Neural cell (in vitro differentiated cells): Measurements from ENCODE around the gene MINDY4. TPM values are rescaled to one million over a fixed set of nuclear protein-coding genes. Genes with fewer than 3 reads are reported as not detected.

Experiments used
- H2AFZ ChIP-seq: fragments of 200-600, 300-800 bp; sonication (generic), shearing (Covaris generic); 2 replicates; pipeline ENCODE4 v1.6.0; 2014; ENCODE audit warnings: low read depth, mild to moderate bottlenecking, antibody characterized with exemption, low read length, moderate library complexity
- H3F3A ChIP-seq: fragments of 200-600 bp; shearing (Covaris generic); 2 replicates; pipeline ENCODE4 v1.6.1; 2016; ENCODE audit warnings: mild to moderate bottlenecking, moderate library complexity, mixed read lengths, antibody characterized with exemption, low read length; ENCODE audit not compliant: insufficient read depth, poor library complexity, severe bottlenecking
- H3K27ac ChIP-seq: fragments of 200-600, 300-800 bp; sonication (generic), shearing (Covaris generic); 2 replicates; pipeline ENCODE4 v1.5.1; 2014; ENCODE audit warnings: mild to moderate bottlenecking, low read length, moderate library complexity
- H3K27me3 ChIP-seq: fragments of 300-800, 200-600 bp; sonication (generic), shearing (Covaris generic); 2 replicates; pipeline ENCODE4 v1.6.0; 2014; ENCODE audit warnings: mild to moderate bottlenecking, low read depth, low read length, moderate library complexity; ENCODE audit not compliant: insufficient read depth
- H3K36me3 ChIP-seq: fragments of 300-800, 200-600 bp; sonication (generic), shearing (Covaris generic); 2 replicates; pipeline ENCODE4 v1.5.1; 2014; ENCODE audit warnings: mild to moderate bottlenecking, antibody characterized with exemption, low read length, moderate library complexity; ENCODE audit not compliant: insufficient read depth
- H3K4me2 ChIP-seq: fragments of 300-800, 200-600 bp; sonication (generic), shearing (Covaris generic); 2 replicates; pipeline ENCODE4 v1.6.0; 2014; ENCODE audit warnings: mild to moderate bottlenecking, low read length
- H3K4me3 ChIP-seq: fragments of 300-800, 200-600 bp; sonication (generic), shearing (Covaris generic); 2 replicates; pipeline ENCODE4 v1.5.1; 2014; ENCODE audit warnings: mild to moderate bottlenecking, low read length, moderate library complexity
- H3K79me2 ChIP-seq: fragments of 200-600 bp; shearing (Covaris generic); replicated peaks from 2 replicates; pipeline ENCODE4 v1.6.0; 2014; ENCODE audit warnings: mild to moderate bottlenecking, low read length, moderate library complexity; ENCODE audit not compliant: insufficient read depth
- H3K9ac ChIP-seq: fragments of 300-800, 200-600 bp; sonication (generic), shearing (Covaris generic); 2 replicates; pipeline ENCODE4 v1.6.1; 2016; ENCODE audit warnings: mild to moderate bottlenecking, low read length, mixed read lengths
- H3K9me2 ChIP-seq: fragments of 200-600 bp; shearing (Covaris generic); 2 replicates; pipeline ENCODE4 v1.6.1; 2016; ENCODE audit warnings: mild to moderate bottlenecking, low read length, mixed read lengths; ENCODE audit not compliant: insufficient read depth
- H3K9me3 ChIP-seq: fragments of 200-600, 300-800 bp; sonication (generic), shearing (Covaris generic); 2 replicates; pipeline ENCODE4 v1.6.1; 2016; ENCODE audit warnings: mild to moderate bottlenecking, mixed run types, low read length, moderate library complexity, mixed read lengths
- H4K20me1 ChIP-seq: fragments of 200-600 bp; shearing (Covaris generic); 2 replicates; pipeline ENCODE4 v1.6.1; 2016; ENCODE audit warnings: mild to moderate bottlenecking, mixed run types; ENCODE audit not compliant: insufficient read depth
- CTCF ChIP-seq: fragments of 450-650 bp; IDR thresholded peaks from 2 replicates; pipeline ENCODE4 v1.5.1; 2014; ENCODE audit warnings: antibody characterized with exemption, mild to moderate bottlenecking, moderate library complexity; ENCODE audit not compliant: poor library complexity, severe bottlenecking
- EP300 ChIP-seq: fragments of 450-650 bp; conservative IDR thresholded peaks from 2 replicates; pipeline ENCODE4 v1.6.1; 2014; ENCODE audit warnings: antibody characterized with exemption, mild to moderate bottlenecking, moderate library complexity; ENCODE audit not compliant: poor library complexity, severe bottlenecking
- EZH2 ChIP-seq: fragments of 200-600, 300-800 bp; shearing (Covaris generic), sonication (generic); IDR thresholded peaks from 2 replicates; pipeline ENCODE4 v1.6.1; 2014; ENCODE audit warnings: antibody characterized with exemption, low read length, borderline replicate concordance, mild to moderate bottlenecking; ENCODE audit not compliant: insufficient read depth, poor library complexity, severe bottlenecking
- MXI1 ChIP-seq: fragments of 450-650 bp; conservative IDR thresholded peaks from 2 replicates; pipeline ENCODE4 v1.6.1; 2014; ENCODE audit warnings: antibody characterized with exemption, mild to moderate bottlenecking; ENCODE audit not compliant: poor library complexity, severe bottlenecking
- POLR2AphosphoS5 ChIP-seq: IDR thresholded peaks from 2 replicates; pipeline ENCODE4 v1.6.1; 2012
- RAD21 ChIP-seq: fragments of 450-650 bp; conservative IDR thresholded peaks from 2 replicates; pipeline ENCODE4 v1.6.1; 2014; ENCODE audit warnings: antibody characterized with exemption, mild to moderate bottlenecking, moderate library complexity
- REST ChIP-seq: IDR thresholded peaks from 2 replicates; pipeline ENCODE4 v1.6.1; 2012; ENCODE audit warnings: borderline replicate concordance
- SMC3 ChIP-seq: fragments of 450-650 bp; conservative IDR thresholded peaks from 2 replicates; pipeline ENCODE4 v1.6.1; 2014; ENCODE audit warnings: antibody characterized with exemption, mild to moderate bottlenecking, moderate library complexity; ENCODE audit not compliant: poor library complexity
- TAF1 ChIP-seq: IDR thresholded peaks from 2 replicates; pipeline ENCODE4 v1.6.1; 2012; ENCODE audit warnings: low read depth
- polyA plus RNA-seq: library from polyadenylated mRNA; depleted of rRNA; stranded (reverse); fragments of >200 nt; gene quantifications from 2 replicates; pipeline ENCODE4 v1.2.3, GENCODE V29; 2014

MINDY4 gene
- polyA plus RNA-seq, 1 donor from 2014 or later, result 1.0 TPM

GRCh38 chr7:30923774-30924413 is 152.7 kb downstream of the MINDY4 start:
- H2AFZ ChIP-seq, result no peak overlapping the region
- peaks cover 7% of the 10 kb centered on the region for H3K9me3 ChIP-seq
- no peaks in the 10 kb centered on the region for H3K9me2 ChIP-seq
- H3K27me3 ChIP-seq, result no peaks in the 10 kb centered on the region
- no peak overlapping the region for H3K9ac ChIP-seq
- no peak for TF ChIP-seq EZH2
- no peak for TF ChIP-seq REST
- no peak for TF ChIP-seq MXI1
- no peak for TF ChIP-seq CTCF
- TF ChIP-seq RAD21, result no peak
- no peak for TF ChIP-seq SMC3
- no peak for TF ChIP-seq TAF1
- H4K20me1 ChIP-seq, result no peaks in the 10 kb centered on the region
- no peak overlapping the region for H3K4me3 ChIP-seq
- no peaks in the 10 kb centered on the region for H3F3A ChIP-seq
- no peak overlapping the region for H3K27ac ChIP-seq
- H3K36me3 ChIP-seq, result no peaks in the 10 kb centered on the region
- no peak overlapping the region for H3K4me2 ChIP-seq
- no peaks in the 10 kb centered on the region for H3K79me2 ChIP-seq

- no peak overlapping the region for H2AFZ ChIP-seq
- no peaks in the 10 kb centered on the region for H3F3A ChIP-seq
- no peaks in the 10 kb centered on the region for H3K9me2 ChIP-seq
- no peaks in the 10 kb centered on the region for H3K36me3 ChIP-seq
- H4K20me1 ChIP-seq, result no peaks in the 10 kb centered on the region
- H3K27ac ChIP-seq, result no peak overlapping the region
- H3K27me3 ChIP-seq, result no peaks in the 10 kb centered on the region
- no peaks in the 10 kb centered on the region for H3K79me2 ChIP-seq
- no peak for TF ChIP-seq SMC3
- no peak for TF ChIP-seq TAF1
- TF ChIP-seq POLR2AphosphoS5, result no peak
- TF ChIP-seq REST, result no peak
- TF ChIP-seq MXI1, result no peak
- TF ChIP-seq RAD21, result no peak
- no peak for TF ChIP-seq CTCF
- TF ChIP-seq EZH2, result no peak
- no peak for TF ChIP-seq EP300
- H3K9me3 ChIP-seq, result peaks cover 7% of the 10 kb centered on the region
- no peak overlapping the region for H3K4me3 ChIP-seq
- no peak overlapping the region for H3K9ac ChIP-seq
- no peak overlapping the region for H3K4me2 ChIP-seq
Observed at GRCh38 chr7:30924624-30925023, 153.4 kb downstream of the MINDY4 start.
